AG04450 (cell line): ENCODE data around the gene CST6. TPM values are rescaled to one million over a fixed set of nuclear protein-coding genes. Genes with fewer than 3 reads are reported as not detected.

ENCODE experiments used
- CTCF ChIA-PET: fragments of 300-600, 350-600 bp; formaldehyde crosslinking; extraction: SDS; loops from one replicate; lab custom pipeline; 2022; ENCODE audit warnings: antibody characterized with exemption, inconsistent platforms; lab: Charles Lee
- POLR2A ChIA-PET: fragments of 350-600 bp; formaldehyde crosslinking; extraction: SDS; loops from one replicate; lab custom pipeline; 2021; ENCODE audit warnings: antibody characterized with exemption, inconsistent platforms; lab: Yijun Ruan, JAX
- DNase-seq: peaks from one replicate; pipeline ENCODE4 v3.0.0-alpha.2; 2011; ENCODE audit warnings: low read depth, low spot score
- H3K27ac ChIP-seq: one replicate; pipeline ENCODE4 v1.5.1; 2012; ENCODE audit warnings: low read depth, low read length, control low read depth
- H3K27me3 ChIP-seq: one replicate; pipeline ENCODE4 v1.6.0; 2012; ENCODE audit warnings: low read length; ENCODE audit not compliant: control insufficient read depth, insufficient read depth
- H3K4me3 ChIP-seq: 2 replicates; pipeline ENCODE4 v1.5.1; 2011; ENCODE audit warnings: mild to moderate bottlenecking, low read depth, low read length, control low read depth
- H3K9me3 ChIP-seq: 2 replicates; pipeline ENCODE4 v1.5.1; 2012; ENCODE audit warnings: low read length; ENCODE audit not compliant: control insufficient read depth, insufficient read depth
- CTCF ChIP-seq: IDR thresholded peaks from 2 replicates; pipeline ENCODE4 v1.5.1; 2011; ENCODE audit warnings: low read depth, low read length, control low read depth, inconsistent platforms
- polyA plus RNA-seq: library from polyadenylated mRNA; depleted of rRNA; stranded (reverse); fragments of >200 nt; gene quantifications from 2 replicates; pipeline ENCODE4 v1.2.3, GENCODE V29; 2011

The CST6 gene
- polyA plus RNA-seq, 1 experiment = 0.69 TPM

- Histone ChIP-seq H3K27ac (no peak overlapping the region), H3K27me3 (peaks cover 9% of the 10 kb centered on the region), H3K4me3 (no peak overlapping the region), H3K9me3 (peaks cover 12% of the 10 kb centered on the region)
- DNase-seq = no peak
- TF ChIP-seq CTCF = no peak
- CTCF ChIA-PET = interaction anchor here (0.6 to 5.6 kb wide), 4 partner anchors 20 to 160 kb away, joined by 4 to 48 read pairs (median 7); partner anchors contain the start of gene FIBP
- POLR2A ChIA-PET = no interaction called here
Measured at GRCh38 chr11:66047541-66048365, 35.9 kb downstream of the CST6 start.

GRCh38 chr11:66048547-66049323 lies 36.9 kb downstream of the CST6 start, which contains the start of gene GAL3ST3:
GAL3ST3 (minus strand) TSS chr11:66049161; CDS start chr11:66045415, 3,746 bp downstream.
- TF ChIP-seq CTCF = no peak
- H3K27ac ChIP-seq = no peak within 1 kb of the TSS
- peaks cover 4% of the 10 kb centered on the region; the same call in 1 of the 2 replicates for H3K9me3 ChIP-seq
- DNase-seq = no peak
- peaks cover 9% of the 10 kb centered on the region for H3K27me3 ChIP-seq
- ChIA-PET POLR2A (no interaction called here), CTCF (interaction anchor here (0.6 to 7.0 kb wide), 3 partner anchors 19 to 161 kb away, joined by 7 to 35 read pairs (median 7); partner anchors contain the start of gene FIBP)
- peak within 1 kb of the TSS; percentile 35 for H3K4me3 ChIP-seq

GRCh38 chr11:66050581-66051231 lies 38.9 kb downstream of the CST6 start:
- H3K27me3 ChIP-seq = peaks cover 4% of the 10 kb centered on the region
- H3K4me3 ChIP-seq = no peak overlapping the region
- DNase-seq = no peak
- ChIA-PET POLR2A (interaction anchor here (0.6 to 2.6 kb wide), 4 partner anchors 16 to 523 kb away, joined by 4 to 12 read pairs (median 8); partner anchors contain the start of gene PACS1), CTCF (interaction anchor here (1.2 to 7.0 kb wide), 3 partner anchors 17 to 162 kb away, joined by 3 to 103 read pairs (median 35); no protein-coding TSS in a partner anchor)
- no peaks in the 10 kb centered on the region; the same call in 1 of the 2 replicates for H3K9me3 ChIP-seq
- H3K27ac ChIP-seq = no peak overlapping the region
- TF ChIP-seq CTCF = no peak

- no peak for TF ChIP-seq CTCF
- peak overlapping the region; percentile 87 for H3K4me3 ChIP-seq
- ChIA-PET POLR2A (interaction anchor here (0.6 to 2.6 kb wide), 5 partner anchors 16 to 632 kb away, joined by 3 to 12 read pairs (median 5); partner anchors contain the start of gene PACS1), CTCF (interaction anchor here (1.2 to 7.0 kb wide), 3 partner anchors 16 to 162 kb away, joined by 3 to 103 read pairs (median 35); no protein-coding TSS in a partner anchor)
- peak overlapping the region; percentile 83 for H3K27ac ChIP-seq
- H3K9me3 ChIP-seq = no peaks in the 10 kb centered on the region; the same call in 1 of the 2 replicates
- no peak for DNase-seq
- H3K27me3 ChIP-seq = peaks cover 4% of the 10 kb centered on the region
Measured at GRCh38 chr11:66051371-66051765, 39.6 kb downstream of the CST6 start.
